Calu3 (cell line): ENCODE results near the gene C17orf113. TPM values are rescaled to one million over a fixed set of nuclear protein-coding genes. Genes with fewer than 3 reads are reported as not detected.

Source experiments
- Bru-seq: library from RNA; stranded (reverse); fragments of 400-500 nt; gene quantifications from one replicate; lab custom pipeline; 2021; lab: Mats Ljungman, UMichigan
- BruChase-seq, 2 experiments: library from RNA; stranded (reverse); fragments of 400-500 nt; gene quantifications; one replicate each; lab custom pipeline; 2021; lab: Mats Ljungman, UMichigan
- BruUV-seq: library from RNA; stranded (reverse); fragments of 400-500 nt; replicated peaks from 2 replicates; lab custom pipeline; 2021; lab: Mats Ljungman, UMichigan
- CTCF ChIA-PET: fragments of 300-600 bp; sonication (Branson Sonifier 250); formaldehyde crosslinking; loops from one replicate; lab custom pipeline; 2022; ENCODE audit warnings: antibody characterized with exemption; lab: Charles Lee
- DNase-seq: peaks from one replicate; pipeline ENCODE4 v3.0.0; 2022
- H3K27ac Mint-ChIP-seq: one replicate; pipeline ENCODE4 v1.8.0; 2022; ENCODE audit warnings: mixed read lengths; ENCODE audit not compliant: unreplicated experiment
- H3K27me3 Mint-ChIP-seq: one replicate; pipeline ENCODE4 v1.8.0; 2022; ENCODE audit warnings: mixed read lengths; ENCODE audit not compliant: unreplicated experiment
- H3K36me3 Mint-ChIP-seq: one replicate; pipeline ENCODE4 v1.8.0; 2022; ENCODE audit warnings: mild to moderate bottlenecking, moderate library complexity, mixed read lengths; ENCODE audit not compliant: insufficient read depth, unreplicated experiment
- H3K4me1 Mint-ChIP-seq: one replicate; pipeline ENCODE4 v1.8.0; 2022; ENCODE audit warnings: mild to moderate bottlenecking, low read depth, mixed read lengths; ENCODE audit not compliant: unreplicated experiment
- H3K4me3 Mint-ChIP-seq: one replicate; pipeline ENCODE4 v1.8.0; 2022; ENCODE audit warnings: mild to moderate bottlenecking, low read depth, moderate library complexity, mixed read lengths; ENCODE audit not compliant: unreplicated experiment
- H3K9me3 Mint-ChIP-seq: one replicate; pipeline ENCODE4 v1.8.0; 2022; ENCODE audit warnings: low read depth, mixed read lengths; ENCODE audit not compliant: unreplicated experiment
- intact Hi-C: fragments of 100-400 bp; cut with micrococcal nuclease; formaldehyde crosslinking; loops from one replicate; pipeline ENCODE4 v1.10.0; 2022; ENCODE audit not compliant: unreplicated experiment
- long read RNA-seq: library from polyadenylated mRNA; stranded (forward); transcript quantifications from one replicate; pipeline ENCODE4 v2.0.0, GENCODE V29; 2022
- total RNA-seq: library from RNA; stranded (reverse); gene quantifications from 2 replicates; pipeline ENCODE4 v1.2.3, GENCODE V29; 2022
- TF ChIP-seq, protein P1 (sequence below): fragments of 200-600 bp; IDR thresholded peaks from one replicate; pipeline ENCODE4 v1.8.0; 2022; ENCODE audit warnings: antibody characterized with exemption; ENCODE audit not compliant: unreplicated experiment

The C17orf113 gene
- total RNA-seq: 4.2 and 4.5 TPM in 2 replicates
- Bru-seq, nascent RNA: percentile 44 among the genes with signal in this experiment
- BruChase-seq, experiment 1, labeled RNA remaining after a 6-hour chase: percentile 70 among the genes with signal in this experiment
- percentile 65 among the genes with signal in this experiment for BruChase-seq, experiment 2, labeled RNA remaining after a 2-hour chase
- long read RNA-seq, partial matches to known transcripts: 0 of 3 reads
- long read RNA-seq, other reads (novel, unspliced or antisense): 3 of 3 reads

DNA sequence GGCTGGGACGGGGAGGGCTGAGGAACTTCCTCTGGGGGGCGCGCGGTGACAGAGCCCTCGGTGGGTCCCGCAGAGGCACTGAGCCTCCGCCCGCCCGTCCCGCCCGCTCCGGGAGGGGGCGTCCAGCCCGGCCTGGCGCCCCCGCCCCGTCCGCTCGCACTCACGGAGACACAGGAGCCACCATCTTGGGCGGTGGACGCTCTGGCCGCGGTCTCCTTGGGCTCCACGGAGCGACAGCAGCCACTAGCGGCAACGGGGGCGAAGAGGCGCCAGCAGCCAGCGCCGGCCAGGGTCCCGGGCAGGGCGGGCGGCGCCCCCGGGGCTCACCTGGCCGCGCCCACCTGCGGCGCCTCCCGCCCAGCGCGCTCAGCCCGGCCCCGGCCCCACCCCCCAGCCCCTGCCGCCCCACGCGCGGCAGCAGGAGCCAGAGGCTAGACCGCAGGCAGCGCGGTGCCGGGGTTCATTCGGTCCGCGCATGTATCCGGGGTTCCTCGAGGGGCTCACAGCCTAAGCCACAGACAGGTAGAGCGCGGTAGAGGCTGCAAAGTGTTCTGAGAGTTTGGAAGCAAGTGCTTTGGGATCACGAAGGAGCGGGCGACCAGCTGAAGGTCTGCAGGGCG is at the start of gene C17orf113:
Gene C17orf113, minus strand, starts transcription at position 209 of the 620 bp plus-strand sequence. CDS start 7,225 bp downstream, outside the sequence.
- Mint-ChIP-seq H3K9me3 (no peaks in the 10 kb centered on the region), H3K4me3 (peak within 1 kb of the TSS; percentile 76), H3K27ac (peak within 1 kb of the TSS; percentile 40), H3K36me3 (peaks cover 14% of the 10 kb centered on the region), H3K4me1 (peaks cover 7% of the 10 kb centered on the region), H3K27me3 (peaks cover 44% of the 10 kb centered on the region)
- TF ChIP-seq, protein P1, sequence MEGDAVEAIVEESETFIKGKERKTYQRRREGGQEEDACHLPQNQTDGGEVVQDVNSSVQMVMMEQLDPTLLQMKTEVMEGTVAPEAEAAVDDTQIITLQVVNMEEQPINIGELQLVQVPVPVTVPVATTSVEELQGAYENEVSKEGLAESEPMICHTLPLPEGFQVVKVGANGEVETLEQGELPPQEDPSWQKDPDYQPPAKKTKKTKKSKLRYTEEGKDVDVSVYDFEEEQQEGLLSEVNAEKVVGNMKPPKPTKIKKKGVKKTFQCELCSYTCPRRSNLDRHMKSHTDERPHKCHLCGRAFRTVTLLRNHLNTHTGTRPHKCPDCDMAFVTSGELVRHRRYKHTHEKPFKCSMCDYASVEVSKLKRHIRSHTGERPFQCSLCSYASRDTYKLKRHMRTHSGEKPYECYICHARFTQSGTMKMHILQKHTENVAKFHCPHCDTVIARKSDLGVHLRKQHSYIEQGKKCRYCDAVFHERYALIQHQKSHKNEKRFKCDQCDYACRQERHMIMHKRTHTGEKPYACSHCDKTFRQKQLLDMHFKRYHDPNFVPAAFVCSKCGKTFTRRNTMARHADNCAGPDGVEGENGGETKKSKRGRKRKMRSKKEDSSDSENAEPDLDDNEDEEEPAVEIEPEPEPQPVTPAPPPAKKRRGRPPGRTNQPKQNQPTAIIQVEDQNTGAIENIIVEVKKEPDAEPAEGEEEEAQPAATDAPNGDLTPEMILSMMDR: peak; percentile 69
- CTCF ChIA-PET: interaction anchor here (0.7 to 1.4 kb wide), 3 partner anchors 25 to 87 kb away, joined by 3 to 5 read pairs (median 4); no protein-coding TSS in a partner anchor
- intact Hi-C loops: no loop called here
- peak; percentile 85 for DNase-seq
- BruUV-seq: no TSS peak

DNA sequence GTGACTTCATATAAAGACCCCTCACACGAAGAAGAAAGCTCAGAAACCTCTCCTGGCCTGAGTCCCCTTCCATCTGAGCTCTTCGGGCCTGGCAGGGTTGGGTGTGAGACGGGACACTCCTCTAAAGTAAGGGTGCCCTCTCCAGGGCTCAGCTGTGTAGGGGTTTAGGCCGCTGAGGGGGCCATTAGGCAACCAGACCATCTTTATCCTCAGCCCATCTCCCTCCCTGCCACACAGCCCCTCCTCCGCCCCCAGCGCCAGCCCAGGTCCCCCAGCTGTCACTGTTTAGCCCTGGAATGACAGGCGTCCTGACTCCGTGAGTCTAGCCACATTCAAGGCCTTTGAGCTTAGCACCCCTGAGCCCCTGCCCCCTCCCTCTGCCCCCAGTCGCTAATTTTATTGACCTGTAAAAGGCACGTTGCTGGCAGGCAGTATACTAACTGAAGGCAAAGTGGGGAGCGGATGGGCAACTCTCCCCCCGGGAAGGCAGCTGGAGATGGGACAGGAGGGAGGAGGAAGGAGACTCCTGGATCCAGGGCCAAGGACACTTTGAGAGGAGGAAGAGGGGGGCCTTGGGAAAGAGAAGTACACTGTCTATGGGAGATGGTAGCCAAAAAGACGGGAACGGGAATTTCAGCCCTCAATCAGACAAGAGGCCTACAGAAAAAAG is 48.5 kb upstream of the C17orf113 start:
- BruUV-seq: no TSS peak
- intact Hi-C loops: no loop called here
- H3K4me3 Mint-ChIP-seq: no peak overlapping the region
- peaks cover 44% of the 10 kb centered on the region for H3K27me3 Mint-ChIP-seq
- H3K27ac Mint-ChIP-seq: no peak overlapping the region
- DNase-seq: no peak
- peaks cover 7% of the 10 kb centered on the region for H3K4me1 Mint-ChIP-seq
- H3K9me3 Mint-ChIP-seq: no peaks in the 10 kb centered on the region
- H3K36me3 Mint-ChIP-seq: no peaks in the 10 kb centered on the region
- TF ChIP-seq, protein P1: no peak
- CTCF ChIA-PET: interaction anchor here (0.9 to 1.1 kb wide), 3 partner anchors 18 to 136 kb away, joined by 3 to 4 read pairs (median 3); no protein-coding TSS in a partner anchor

DNA sequence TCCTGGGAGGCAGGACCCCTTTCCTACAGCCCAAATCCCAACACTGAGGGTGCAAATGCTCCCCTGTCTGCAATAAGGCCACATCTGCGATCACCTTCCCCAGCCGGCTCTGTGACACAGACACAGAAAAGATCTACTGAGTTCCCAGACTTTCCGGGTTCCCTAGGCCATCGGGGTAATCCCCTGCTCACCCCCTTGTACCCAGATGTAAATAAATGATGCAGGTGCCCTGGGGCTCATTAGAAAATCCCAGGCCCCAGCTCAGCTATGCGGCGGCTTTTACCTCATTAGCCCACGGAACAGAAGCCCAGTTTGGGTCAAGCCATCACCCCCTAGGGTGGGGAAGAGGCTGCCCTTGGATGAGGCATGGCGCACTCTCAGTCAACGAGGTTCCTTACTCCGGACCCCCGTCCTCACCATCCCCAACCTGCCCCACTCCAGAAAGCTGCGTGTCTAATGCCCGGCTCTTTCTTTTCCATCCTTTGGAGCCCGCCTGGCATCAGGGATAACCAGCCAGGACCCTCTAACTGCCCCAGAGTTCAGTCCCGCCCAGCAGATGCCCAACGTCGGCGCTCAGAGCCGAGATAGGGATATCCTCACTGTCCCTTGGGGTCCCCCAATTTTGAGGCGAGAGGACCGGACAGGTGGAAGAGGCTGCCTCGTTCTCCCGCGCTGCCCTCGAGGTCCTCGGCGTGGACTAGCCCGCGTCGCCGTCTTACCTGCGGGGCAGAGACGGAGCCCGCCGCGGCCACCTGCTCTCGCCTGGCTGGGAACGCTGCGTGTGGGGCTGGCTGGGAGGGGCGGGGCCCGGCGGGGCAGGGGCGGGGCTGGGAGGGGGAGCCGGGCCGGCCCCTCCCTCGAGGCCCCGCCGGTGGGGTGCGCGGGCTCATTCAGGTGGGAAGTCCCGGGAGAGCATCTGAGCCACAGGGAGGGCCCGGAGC is 47.6 kb upstream of the C17orf113 start, which contains the start of gene ZNF385C:
Gene ZNF385C, minus strand, starts transcription at position 783 of the 941 bp plus-strand sequence. CDS start 35,417 bp downstream, outside the sequence.
- Mint-ChIP-seq H3K36me3 (no peaks in the 10 kb centered on the region), H3K27me3 (peaks cover 47% of the 10 kb centered on the region), H3K9me3 (no peaks in the 10 kb centered on the region), H3K27ac (no peak within 1 kb of the TSS), H3K4me1 (peaks cover 7% of the 10 kb centered on the region), H3K4me3 (peak within 1 kb of the TSS; percentile 63)
- intact Hi-C loops: no loop called here
- BruUV-seq: no TSS peak
- peak; percentile 54 for DNase-seq
- TF ChIP-seq, protein P1: no peak
- CTCF ChIA-PET: interaction anchor here (0.9 to 1.7 kb wide), 5 partner anchors 11 to 135 kb away, joined by 3 to 7 read pairs (median 3); partner anchors contain the start of gene DHX58
